Stimulated activated CD4-positive, alpha-beta T cell treated with anti-CD3 and anti-CD28 coated beads, Interleukin-1b, Interleukin-23, amount 100 ng/mL, for 4 hours (primary cell): ENCODE measurements around the gene CTCF.

ENCODE experiments used
- DNase-seq, 2 donors: peaks; one replicate each; pipeline ENCODE4 v3.0.0-alpha.2; 2020; ENCODE audit warnings: low read depth in 2 of 2

The CTCF gene

GRCh38 chr16:67548265-67549126 is 13.8 kb upstream of the CTCF start:
- no peak for DNase-seq

GRCh38 chr16:67549240-67549639 is 13.1 kb upstream of the CTCF start:
- no peak for DNase-seq

- no peak for DNase-seq
These were observed 12.4 kb upstream of the CTCF start for GRCh38 chr16:67549936-67550335.

GRCh38 chr16:67551091-67551490 is 11.2 kb upstream of the CTCF start:
- DNase-seq: no peak

- DNase-seq: no peak
These were observed 10.4 kb upstream of the CTCF start for GRCh38 chr16:67551972-67552371.

- no peak for DNase-seq
These were observed 9.8 kb upstream of the CTCF start for GRCh38 chr16:67552476-67552875.

GRCh38 chr16:67555795-67556212 is 6.5 kb upstream of the CTCF start:
- DNase-seq: no peak

- DNase-seq: no peak
These were observed 3.5 kb upstream of the CTCF start for GRCh38 chr16:67558859-67559258.

GRCh38 chr16:67560827-67561342 is 1.4 kb upstream of the CTCF start:
- DNase-seq: no peak

- no peak for DNase-seq
These were observed 864 bp upstream of the CTCF start for GRCh38 chr16:67561501-67561823.

- DNase-seq: peak; percentile 94 to 95
These were observed 351 bp upstream of the CTCF start for GRCh38 chr16:67561824-67562525.

- peak in 1 of 2 donors; percentile 53 for DNase-seq
These were observed 787 bp downstream of the CTCF start for GRCh38 chr16:67562918-67563707.

- DNase-seq: no peak
These were observed 1.6 kb downstream of the CTCF start for GRCh38 chr16:67563708-67564468.

- DNase-seq: no peak
These were observed 3.3 kb downstream of the CTCF start for GRCh38 chr16:67565470-67566100.

- DNase-seq: no peak
These were observed 9.1 kb downstream of the CTCF start for GRCh38 chr16:67571464-67571863.

GRCh38 chr16:67571981-67572431 is 9.7 kb downstream of the CTCF start:
- DNase-seq: no peak

GRCh38 chr16:67579686-67580085 is 17.4 kb downstream of the CTCF start:
- DNase-seq: no peak

- DNase-seq: no peak
These were observed 17.9 kb downstream of the CTCF start for GRCh38 chr16:67580202-67580601.

- no peak for DNase-seq
These were observed 31.0 kb downstream of the CTCF start for GRCh38 chr16:67593288-67593687.

- DNase-seq: no peak
These were observed 31.4 kb downstream of the CTCF start for GRCh38 chr16:67593701-67594100.
